Panc1 (cell line): ENCODE data around the gene NSD2. TPM values are rescaled to one million over a fixed set of nuclear protein-coding genes. Genes with fewer than 3 reads are reported as not detected.

Source experiments
- ATAC-seq: fragments of 200-7000 bp; cut with Tn5 transposase; 2 replicates; pipeline ENCODE4 v1.9.1; 2020; ENCODE audit warnings: mild to moderate bottlenecking, moderate library complexity
- BruUV-seq: library from RNA; stranded (reverse); fragments of 400-500 nt; replicated peaks from 2 replicates; lab custom pipeline; 2021; lab: Mats Ljungman, UMichigan
- CTCF ChIA-PET: fragments of 300-600 bp; sonication (Branson Sonifier 250); formaldehyde crosslinking; loops from one replicate; lab custom pipeline; 2022; ENCODE audit warnings: antibody characterized with exemption; lab: Charles Lee
- POLR2A ChIA-PET: fragments of 300-600 bp; sonication (Branson Sonifier 250); formaldehyde crosslinking; loops from one replicate; lab custom pipeline; 2022; ENCODE audit warnings: antibody characterized with exemption; lab: Charles Lee
- DNase-seq: peaks from one replicate; pipeline ENCODE4 v3.0.0-alpha.2; 2010; ENCODE audit warnings: low read depth, low spot score
- H3K27ac ChIP-seq: 2 replicates; pipeline ENCODE4 v1.5.1; 2011; ENCODE audit warnings: mild to moderate bottlenecking, low read length, inconsistent platforms
- H3K27me3 ChIP-seq: fragments of 200-500 bp; sonication (Bioruptor generic); 2 replicates; pipeline ENCODE4 v1.6.0; 2014; ENCODE audit warnings: low read length, inconsistent platforms; ENCODE audit not compliant: control insufficient read depth, insufficient read depth
- H3K36me3 ChIP-seq: fragments of 200-500 bp; sonication (Bioruptor generic); 2 replicates; pipeline ENCODE4 v1.5.1; 2014; ENCODE audit warnings: inconsistent platforms, mild to moderate bottlenecking, low read length, moderate library complexity; ENCODE audit not compliant: control insufficient read depth, insufficient read depth
- H3K4me1 ChIP-seq: 2 replicates; pipeline ENCODE4 v1.5.1; 2011; ENCODE audit warnings: inconsistent platforms, mild to moderate bottlenecking, low read length, moderate library complexity; ENCODE audit not compliant: control insufficient read depth, insufficient read depth
- H3K4me3 ChIP-seq, 2 experiments: 2 replicates each; pipeline ENCODE4 v1.5.1; 2011 to 2012; ENCODE audit warnings: low read depth in 2 of 2, low read length in 2 of 2, mild to moderate bottlenecking in 2 of 2, inconsistent platforms in 1 of 2, moderate library complexity in 1 of 2
- H3K9me3 ChIP-seq: fragments of 200-500 bp; sonication (Bioruptor generic); 2 replicates; pipeline ENCODE4 v1.5.1; 2014; ENCODE audit warnings: low read depth, mild to moderate bottlenecking, inconsistent platforms, low read length, moderate library complexity; ENCODE audit not compliant: control insufficient read depth, insufficient read depth
- CTCF ChIP-seq: fragments of 450-650 bp; IDR thresholded peaks from 2 replicates; pipeline ENCODE4 v1.5.1; 2017; ENCODE audit warnings: mild to moderate bottlenecking
- POLR2AphosphoS5 ChIP-seq: IDR thresholded peaks from 2 replicates; pipeline ENCODE4 v1.6.1; 2012; ENCODE audit warnings: mild to moderate bottlenecking, low read depth, low read length, moderate library complexity
- REST ChIP-seq, 2 experiments: IDR thresholded peaks; 2 replicates each; pipeline ENCODE4 v1.6.1; 2011 to 2012; ENCODE audit warnings: low read depth in 2 of 2, control low read depth in 1 of 2, low read length in 1 of 2, mild to moderate bottlenecking in 1 of 2, moderate library complexity in 1 of 2; ENCODE audit not compliant: insufficient read depth in 1 of 2
- SIN3A ChIP-seq: IDR thresholded peaks from 2 replicates; pipeline ENCODE4 v1.6.1; 2012; ENCODE audit warnings: low read depth, mild to moderate bottlenecking, low read length, moderate library complexity, borderline replicate concordance; ENCODE audit not compliant: insufficient read depth
- TCF7L2 ChIP-seq: IDR thresholded peaks from 2 replicates; pipeline ENCODE4 v1.6.1; 2011; ENCODE audit warnings: mild to moderate bottlenecking, low read depth, low read length, inconsistent platforms
- in situ Hi-C: cut with HindIII; loops from 2 replicates; pipeline ENCODE4 v1.10.0; 2016; ENCODE audit warnings: low sequenced_read_pairs, low pct_unique_long_range_greater_than_20kb
- intact Hi-C: fragments of 100-400 bp; cut with micrococcal nuclease; formaldehyde crosslinking; loops from one replicate; pipeline ENCODE4 v1.10.0; 2022; ENCODE audit not compliant: unreplicated experiment
- total RNA-seq: library from RNA; stranded (reverse); gene quantifications from one replicate; pipeline ENCODE4 v1.2.1, GENCODE V29; 2021; ENCODE audit not compliant: unreplicated experiment

NSD2 gene
- total RNA-seq, 1 experiment from 2014 or later: 116 TPM

DNA sequence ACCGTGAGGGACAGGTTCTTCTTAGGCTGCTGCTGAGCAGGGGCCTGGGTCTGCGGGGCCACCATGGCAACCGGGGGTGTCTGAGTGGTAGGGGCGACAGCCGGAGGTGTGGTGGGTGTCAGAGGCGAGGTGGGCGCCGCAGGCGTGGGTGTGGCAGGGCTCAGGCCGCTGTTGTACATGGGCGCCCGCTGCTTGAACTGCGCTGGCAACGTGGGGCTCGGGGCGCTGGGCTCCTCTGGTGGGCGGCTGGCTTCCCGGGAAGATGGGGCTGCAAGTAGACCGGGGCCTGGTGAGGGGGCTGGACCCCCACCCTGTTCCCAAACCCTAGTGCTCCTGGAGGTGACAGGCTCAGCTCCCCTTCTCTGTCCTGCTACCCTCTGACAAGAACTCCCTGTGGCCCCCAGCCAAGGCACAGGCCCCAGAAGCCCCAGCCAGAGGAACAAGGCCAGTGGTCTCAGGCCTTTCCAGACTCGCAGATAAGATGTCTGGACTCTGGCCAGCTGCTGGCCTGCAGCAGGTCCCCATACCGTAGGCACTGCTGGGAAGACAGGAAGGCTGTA is 112.7 kb downstream of the NSD2 start:
- Histone ChIP-seq H3K27ac (no peak overlapping the region), H3K4me3 (no peak overlapping the region), H3K9me3 (no peaks in the 10 kb centered on the region), H3K4me1 (no peaks in the 10 kb centered on the region), H3K36me3 (no peaks in the 10 kb centered on the region; the same call in 1 of the 2 replicates), H3K27me3 (no peaks in the 10 kb centered on the region)
- no peak; the same call in 1 of the 2 replicates for TF ChIP-seq POLR2AphosphoS5
- no peak for TF ChIP-seq TCF7L2
- no peak for TF ChIP-seq SIN3A
- no peak for TF ChIP-seq CTCF
- no peak for TF ChIP-seq REST (IDR thresholded peaks at IDR 0.05; ENCODE audit: insufficient read depth in 1 of 2, low read depth in 2 of 2, low read length in 1 of 2)
- ChIA-PET POLR2A (no interaction called here), CTCF (no interaction called here)
- DNase-seq (no peak), ATAC-seq (no peak)
- BruUV-seq: no TSS peak
- in situ Hi-C loops (no loop called here), intact Hi-C loops (no loop called here)

DNA sequence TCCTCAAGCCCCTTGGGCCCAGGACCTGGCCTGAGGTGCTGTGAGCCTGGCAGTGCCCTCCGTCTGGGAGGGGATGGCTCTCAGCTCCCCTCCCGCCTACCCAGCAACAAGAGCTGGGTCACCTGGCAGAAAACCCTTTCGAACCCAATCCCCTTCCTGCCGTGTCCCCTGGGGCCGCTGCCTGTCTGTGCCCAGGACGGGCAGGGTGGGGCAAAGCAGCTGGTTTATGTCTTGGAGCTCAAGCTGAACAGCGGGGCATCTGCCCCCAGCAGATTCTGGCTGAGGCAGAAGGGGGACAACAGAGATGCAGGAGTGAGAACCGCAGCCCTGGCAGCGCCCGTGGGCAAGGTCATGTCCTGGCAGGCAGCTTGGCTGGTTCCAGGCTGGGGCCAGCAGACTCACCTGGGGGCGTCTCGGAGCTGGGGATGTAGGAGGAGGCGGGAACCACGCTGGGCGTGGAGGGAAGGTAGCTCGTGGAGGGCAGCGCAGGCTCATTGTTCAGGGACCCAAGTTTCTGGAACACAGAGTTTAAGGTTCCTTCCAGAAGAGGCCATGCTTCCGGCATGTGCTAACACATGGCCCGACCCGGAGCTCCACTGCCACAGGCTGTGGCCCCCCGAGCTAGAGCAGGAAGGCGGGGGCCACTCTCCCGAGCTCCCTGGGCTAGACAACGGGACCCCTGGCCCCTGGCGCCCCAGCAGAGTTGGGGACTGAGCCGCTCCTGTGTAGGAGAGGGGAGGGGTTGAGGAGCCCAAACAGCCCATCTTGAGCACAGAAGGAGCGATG is 113.4 kb downstream of the NSD2 start:
- DNase-seq (no peak), ATAC-seq (peak; percentile 2; the same call in 1 of the 2 replicates)
- Histone ChIP-seq H3K27me3 (no peaks in the 10 kb centered on the region), H3K36me3 (no peaks in the 10 kb centered on the region; the same call in 1 of the 2 replicates), H3K4me1 (no peaks in the 10 kb centered on the region), H3K27ac (no peak overlapping the region), H3K9me3 (no peaks in the 10 kb centered on the region), H3K4me3 (no peak overlapping the region)
- TF ChIP-seq TCF7L2 (no peak), POLR2AphosphoS5 (0 out of 2 replicates have a peak, but pooled peaks have one; percentile 23)
- POLR2A ChIA-PET: no interaction called here
- BruUV-seq: no TSS peak
- in situ Hi-C loops (no loop called here), intact Hi-C loops (no loop called here)
- CTCF ChIA-PET: no interaction called here
